ENCODE data around the gene STX7. TPM values are rescaled to one million over a fixed set of nuclear protein-coding genes. Genes with fewer than 3 reads are reported as not detected.

STX7 gene
- polyA plus RNA-seq, 1 experiment = 42.7 TPM

- Histone ChIP-seq H3K27ac (ENCODE audit: low read depth, low read length) (no peak overlapping the region), H3K9me3 (ENCODE audit: control insufficient read depth, insufficient read depth, low read length) (peaks cover 5% of the 10 kb centered on the region; the same call in 1 of the 2 replicates), H3K27me3 (ENCODE audit: control insufficient read depth, insufficient read depth, low read length) (no peaks in the 10 kb centered on the region), H3K4me3 (ENCODE audit: low read depth, low read length) (no peak overlapping the region)
- ChIA-PET POLR2A (no interaction called here), CTCF (interaction anchor here (1.0 to 1.3 kb wide), 3 partner anchors 113 to 133 kb away, joined by 3 to 6 read pairs (median 3); no protein-coding TSS in a partner anchor)
- TF ChIP-seq CTCF (IDR thresholded peaks at IDR 0.05; ENCODE audit: low read depth, low read length) = no peak
- DNase-seq (ENCODE audit: low read depth, low spot score) = no peak
Observed at GRCh38 chr6:132412656-132413498, 100.0 kb downstream of the STX7 start.

- Histone ChIP-seq H3K27ac (ENCODE audit: low read depth, low read length) (no peak overlapping the region), H3K4me3 (ENCODE audit: low read depth, low read length) (no peak overlapping the region), H3K9me3 (ENCODE audit: control insufficient read depth, insufficient read depth, low read length) (peaks cover 5% of the 10 kb centered on the region; the same call in 1 of the 2 replicates), H3K27me3 (ENCODE audit: control insufficient read depth, insufficient read depth, low read length) (no peaks in the 10 kb centered on the region)
- no peak for TF ChIP-seq CTCF (IDR thresholded peaks at IDR 0.05; ENCODE audit: low read depth, low read length)
- POLR2A ChIA-PET = no interaction called here
- CTCF ChIA-PET = no interaction called here
- no peak for DNase-seq (ENCODE audit: low read depth, low spot score)
Observed at GRCh38 chr6:132411296-132411695, 101.6 kb downstream of the STX7 start.

- POLR2A ChIA-PET = no interaction called here
- no peaks in the 10 kb centered on the region for H3K27me3 ChIP-seq (ENCODE audit: control insufficient read depth, insufficient read depth, low read length)
- DNase-seq (ENCODE audit: low read depth, low spot score) = no peak
- CTCF ChIA-PET = no interaction called here
- H3K27ac ChIP-seq (ENCODE audit: low read depth, low read length) = no peak overlapping the region
- H3K4me3 ChIP-seq (ENCODE audit: low read depth, low read length) = no peak overlapping the region
- no peaks in the 10 kb centered on the region; the same call in 1 of the 2 replicates for H3K9me3 ChIP-seq (ENCODE audit: control insufficient read depth, insufficient read depth, low read length)
- TF ChIP-seq CTCF (IDR thresholded peaks at IDR 0.05; ENCODE audit: low read depth, low read length) = no peak
Observed at GRCh38 chr6:132410830-132411229, 102.1 kb downstream of the STX7 start.

- Histone ChIP-seq H3K4me3 (ENCODE audit: low read depth, low read length) (no peak overlapping the region), H3K9me3 (ENCODE audit: control insufficient read depth, insufficient read depth, low read length) (no peaks in the 10 kb centered on the region), H3K27me3 (ENCODE audit: control insufficient read depth, insufficient read depth, low read length) (no peaks in the 10 kb centered on the region), H3K27ac (ENCODE audit: low read depth, low read length) (peak overlapping the region; percentile 42)
- no peak for TF ChIP-seq CTCF (IDR thresholded peaks at IDR 0.05; ENCODE audit: low read depth, low read length)
- DNase-seq (ENCODE audit: low read depth, low spot score) = peak; percentile 50
- ChIA-PET CTCF (interaction anchor here (0.7 to 1.5 kb wide), 4 partner anchors 104 to 126 kb away, joined by 3 to 5 read pairs (median 4); no protein-coding TSS in a partner anchor), POLR2A (interaction anchor here (1.1 kb wide), 1 partner anchor 14 kb away, joined by 3 read pairs; no protein-coding TSS in a partner anchor)
Observed at GRCh38 chr6:132405143-132405915, 107.6 kb downstream of the STX7 start.
